ENCODE data around the gene VANGL2. TPM values are rescaled to one million over a fixed set of nuclear protein-coding genes. Genes with fewer than 3 reads are reported as not detected.

VANGL2 gene
- total and polyA plus RNA-seq, 2 of the 8 experiments (the other 6 are each of a cell fraction or from before 2014, with no cell fraction given), result 62.5 to 118 TPM

DNA sequence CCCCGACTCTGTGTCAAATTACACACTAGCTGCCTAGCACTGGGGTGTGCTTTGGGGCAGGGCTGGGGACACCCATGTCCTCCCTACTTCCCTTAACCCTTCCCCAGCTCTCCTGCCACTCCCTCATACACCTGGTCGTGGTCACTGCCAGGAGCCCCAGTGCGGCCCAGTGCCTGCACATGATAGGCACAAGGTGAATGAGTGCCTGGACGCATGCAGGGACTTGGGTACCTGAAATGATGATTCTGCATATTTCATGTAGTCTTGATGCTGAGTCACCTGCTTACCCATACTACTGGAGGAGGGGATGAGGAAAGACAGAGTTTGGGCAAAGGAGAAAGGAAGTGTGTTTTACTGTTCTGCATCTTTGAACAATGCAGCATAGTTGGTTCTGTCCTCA lies 1.5 kb upstream of the VANGL2 start:
- Histone ChIP-seq H3K4me1 (replicated peaks in 1 of 4; ENCODE audit: control insufficient read depth in 3 of 4, insufficient read depth in 4 of 4, low read length in 3 of 4) (peaks cover 10 to 35% (median 21%) of the 10 kb centered on the region in 4 experiments), H3K36me3 (ENCODE audit: control insufficient read depth in 2 of 4, insufficient read depth in 4 of 4, low read length in 3 of 4) (no peaks in the 10 kb centered on the region), H3K56ac (replicated peaks; ENCODE audit: insufficient read length, low read depth, low read length) (no peak overlapping the region), H3K14ac (ENCODE audit: insufficient read length) (no peak overlapping the region), H3K9ac (replicated peaks in 1 of 4; ENCODE audit: extremely low read depth in 1 of 4, low read depth in 3 of 4, low read length in 3 of 4) (no peak overlapping the region), H2BK15ac (ENCODE audit: low read length) (peak overlapping the region; percentile 22; the same call in 1 of the 2 replicates), H3K79me1 (ENCODE audit: low read depth, low read length) (peaks cover 10% of the 10 kb centered on the region), H3K18ac (ENCODE audit: extremely low read depth, low read length) (peak overlapping the region; percentile 56; the same call in 1 of the 2 replicates), H4K5ac (ENCODE audit: insufficient read length, low read depth, low read length) (no peak overlapping the region), H2AFZ (ENCODE audit: low read length) (0 out of 2 replicates have a peak overlapping the region, but pooled peaks have one; percentile 1), H3K4ac (replicated peaks; ENCODE audit: insufficient read length, low read depth, low read length) (no peak overlapping the region), H2BK5ac (ENCODE audit: low read depth, low read length) (peak overlapping the region; percentile 30; the same call in 1 of the 2 replicates), H3K79me2 (ENCODE audit: control insufficient read depth in 1 of 2, insufficient read depth in 2 of 2, low read length in 2 of 2) (peaks cover 21 to 29% of the 10 kb centered on the region in 2 experiments), H3K27ac (ENCODE audit: low read depth, low read length) (no peak overlapping the region), H4K8ac (ENCODE audit: extremely low read depth, insufficient read depth, low read length) (0 out of 2 replicates have a peak overlapping the region, but pooled peaks have one; percentile 17), H4K91ac (replicated peaks; ENCODE audit: insufficient read length, low read length) (peak overlapping the region; percentile 56), H3K23ac (ENCODE audit: insufficient read length) (no peak overlapping the region), H3K23me2 (ENCODE audit: low read depth, low read length) (peaks cover 10% of the 10 kb centered on the region), H2BK20ac (ENCODE audit: low read length) (peak overlapping the region; percentile 37), H2BK12ac (ENCODE audit: low read depth, low read length) (peak overlapping the region; percentile 33; the same call in 1 of the 2 replicates), H3K27me3 (replicated peaks in 1 of 4; ENCODE audit: control insufficient read depth in 3 of 4, extremely low read depth in 1 of 4, insufficient read depth in 3 of 4, low read length in 3 of 4) (no peaks in the 10 kb centered on the region; a peak in 1 of 7 replicates), H3K9me3 (ENCODE audit: insufficient read depth in 2 of 2, low read depth in 1 of 2, low read length in 1 of 2) (no peaks in the 10 kb centered on the region), H3K4me2 (ENCODE audit: insufficient read depth in 1 of 2, low read depth in 2 of 2, low read length in 2 of 2) (peak overlapping the region in 1 of 2 experiments; percentile 98; a peak in 3 of 4 replicates), H3K4me3 (ENCODE audit: extremely low read depth in 1 of 4, insufficient read depth in 2 of 4, low read depth in 3 of 4, low read length in 4 of 4) (no peak overlapping the region), H2AK5ac (ENCODE audit: low read depth, low read length) (peak overlapping the region; percentile 87; the same call in 1 of the 2 replicates), H2BK120ac (replicated peaks; ENCODE audit: low read depth, low read length) (peak overlapping the region; percentile 52), H4K20me1 (replicated peaks in 1 of 2; ENCODE audit: control insufficient read depth in 1 of 2, insufficient read depth in 2 of 2, low read length in 2 of 2) (peaks cover 0 to 7% of the 10 kb centered on the region in 2 experiments)
- WGBS, 2 experiments (ENCODE audit: extremely low coverage in 1 of 2, insufficient coverage in 1 of 2, insufficient read length in 1 of 2, insufficient replicate concordance in 2 of 2, low coverage in 1 of 2, low lambda C conversion rate in 2 of 2, missing lambda C conversion rate in 1 of 2), result 87% methylated on average over 4 of the region's 4 CpGs; no CpG with 5 or more reads in 1 of the 2 experiments
- TF ChIP-seq MAFK (IDR thresholded peaks at IDR 0.05; ENCODE audit: low read depth, low read length), result peak; percentile 39; the same call in 1 of the 2 replicates
- TF ChIP-seq YY1 (IDR thresholded peaks at IDR 0.05; ENCODE audit: low read depth, low read length), result no peak
- no peak for TF ChIP-seq POU5F1 (IDR thresholded peaks at IDR 0.05; ENCODE audit: low read depth, low read length)
- peak; percentile 76 for TF ChIP-seq BACH1 (IDR thresholded peaks at IDR 0.05; ENCODE audit: low read length)
- DNase-seq (ENCODE audit: low read depth in 1 of 2, low spot score in 2 of 2), result no peak
- ChIA-PET CTCF (ENCODE audit: partially characterized antibody) (interaction anchor here (1.1 to 3.3 kb wide), 6 partner anchors 11 to 45 kb away, joined by 3 to 23 read pairs (median 6); no protein-coding TSS in a partner anchor), POLR2A (ENCODE audit: partially characterized antibody) (interaction anchor here (0.7 to 1.0 kb wide), 2 partner anchors 15 to 114 kb away, joined by 3 read pairs; partner anchors contain the start of gene PEX19)
- no peak for FAIRE-seq
